SHP77 (cell line): Measurements from ENCODE around the gene ABTB2.
"Not testable (repeated sequence)": the region's sequence is repeated elsewhere in the genome, so short reads cannot be mapped to it uniquely, and the experiment has no call there.

Source experiments
- DNase-seq, 2 experiments: peaks; one replicate each; lab custom pipeline; 2025; lab: John Stamatoyannopoulos, UW

Gene ABTB2

DNA sequence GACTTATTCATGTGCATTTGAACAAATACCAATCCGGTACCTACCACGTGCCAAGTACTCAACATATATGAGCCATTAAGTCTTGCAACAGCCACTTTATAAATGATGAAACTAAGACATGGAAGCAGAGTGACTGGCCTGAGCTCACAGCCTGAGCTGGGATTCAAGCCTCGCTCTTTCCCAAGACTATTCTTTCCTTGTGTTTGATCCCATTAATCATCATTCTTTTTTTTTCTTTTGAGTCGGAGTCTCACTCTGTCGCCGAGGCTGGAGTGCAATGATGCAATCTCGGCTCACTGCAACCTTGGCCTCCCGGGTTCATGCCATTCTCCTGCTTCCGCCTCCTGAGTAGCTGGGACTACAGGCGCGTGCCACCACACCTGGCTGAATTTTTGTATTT is 119.3 kb downstream of the ABTB2 start:
- no peak for DNase-seq

DNA sequence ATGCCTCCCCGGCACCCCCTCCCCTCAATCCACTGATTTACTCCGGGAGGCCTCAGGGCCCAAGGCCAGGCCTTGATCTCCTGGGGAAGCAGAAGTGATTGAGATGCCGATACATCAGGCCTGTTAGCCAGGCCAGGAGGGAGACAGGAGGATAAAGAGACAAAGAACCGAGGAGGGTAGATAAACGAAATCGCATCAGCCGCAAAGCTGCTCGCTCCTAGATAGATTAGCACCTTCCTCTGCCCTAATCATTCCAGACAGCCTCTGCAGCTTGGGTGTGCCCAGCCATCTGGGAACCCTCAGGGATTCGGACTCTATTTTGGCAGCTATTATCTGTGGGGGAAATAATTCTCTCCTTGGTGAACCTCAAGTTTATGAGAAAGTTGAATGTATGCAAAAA is 121.2 kb downstream of the ABTB2 start:
- no peak for DNase-seq

DNA sequence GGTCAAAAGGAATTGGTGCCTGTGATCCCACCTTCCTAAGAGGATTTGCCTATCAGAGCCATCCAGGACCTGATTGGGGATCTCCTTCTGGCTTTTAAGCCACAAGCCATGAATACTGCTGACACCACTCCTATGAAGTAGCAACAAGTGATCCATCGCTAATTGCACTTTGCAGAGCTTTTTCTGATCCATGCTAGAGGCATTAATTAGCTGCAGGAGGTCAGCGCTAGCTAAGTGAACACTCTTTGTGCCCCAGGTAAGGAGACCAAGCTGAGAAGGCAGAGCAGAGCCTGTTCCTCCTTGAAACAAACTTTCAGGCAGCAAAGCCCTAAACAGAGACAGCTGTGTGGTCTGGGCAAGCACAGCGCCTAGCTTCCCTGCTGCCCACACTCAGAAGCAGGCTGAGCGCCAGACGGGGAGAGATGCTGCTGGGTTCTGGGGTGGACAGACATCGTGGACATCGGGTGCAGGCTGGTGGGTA is 122.2 kb downstream of the ABTB2 start:
- no peak for DNase-seq

DNA sequence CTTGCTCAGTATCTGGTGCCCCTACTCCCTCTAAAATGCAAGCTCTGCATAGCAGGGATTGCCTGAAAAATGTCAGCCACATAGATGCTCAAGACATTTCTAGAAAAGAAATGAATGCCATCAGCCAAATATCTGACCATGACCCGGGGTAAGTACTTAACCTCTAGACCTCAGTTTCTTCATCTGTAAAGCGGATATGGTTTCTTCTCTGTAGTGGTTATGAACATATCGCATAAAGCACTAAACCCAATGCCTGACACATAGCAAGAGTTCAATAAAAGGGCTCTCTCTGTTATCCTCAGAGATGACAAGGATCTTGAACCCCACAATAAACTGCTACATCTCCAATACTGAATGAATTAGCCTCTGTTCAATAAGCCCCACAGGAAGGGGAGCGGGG is 122.6 kb downstream of the ABTB2 start:
- DNase-seq, result no peak

DNA sequence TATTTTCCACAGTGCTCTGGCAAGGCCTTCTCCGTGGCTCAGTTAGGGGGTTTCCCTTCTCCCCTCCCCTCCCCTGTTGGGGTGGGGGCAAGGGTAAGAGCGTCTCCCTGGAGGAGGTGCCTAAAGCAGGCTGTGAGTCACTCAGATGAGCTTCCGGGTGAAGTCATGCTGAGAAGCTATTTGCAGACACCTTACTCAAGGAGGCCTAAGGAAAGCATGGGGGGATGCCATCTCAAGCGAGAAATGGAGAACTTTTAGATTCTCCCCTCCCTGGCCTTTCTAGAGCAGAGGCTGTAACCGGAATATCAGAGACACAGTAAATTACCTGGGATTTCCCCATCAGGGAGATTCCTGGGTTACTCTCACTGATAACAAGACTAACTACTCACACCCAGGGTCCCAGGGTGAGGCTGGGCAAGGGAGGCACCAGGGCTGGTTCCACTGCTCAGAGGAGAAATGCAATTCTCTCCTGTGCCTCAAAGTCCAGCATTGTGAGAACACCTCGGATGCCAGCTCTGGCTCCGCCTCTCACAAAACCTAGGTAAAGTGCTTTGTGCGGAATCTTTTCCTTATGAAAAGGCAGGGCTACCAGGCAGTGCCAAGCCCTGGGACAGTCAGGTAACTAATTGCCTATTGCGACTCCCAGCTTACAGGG is 123.6 kb downstream of the ABTB2 start:
- no peak for DNase-seq

DNA sequence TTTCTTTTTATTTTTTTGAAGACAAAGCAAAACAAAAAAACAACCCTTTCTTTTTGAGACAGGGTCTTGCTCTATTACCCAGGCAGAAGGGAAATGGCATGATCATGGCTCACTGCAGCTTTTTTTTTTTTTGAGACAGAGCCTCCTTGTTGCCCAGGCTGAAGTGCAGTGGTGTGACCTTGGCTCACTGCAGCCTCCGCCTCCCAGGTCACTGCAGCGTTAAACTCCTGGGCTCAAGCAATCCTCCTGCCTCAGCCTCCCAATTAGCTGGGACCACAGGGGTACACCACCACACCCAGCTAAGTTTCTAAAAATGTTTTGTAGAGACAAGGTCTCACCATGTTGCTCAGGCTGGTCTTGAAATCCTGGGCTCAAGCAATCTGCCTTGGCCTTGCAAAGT is 124.6 kb downstream of the ABTB2 start:
- no peak for DNase-seq

DNA sequence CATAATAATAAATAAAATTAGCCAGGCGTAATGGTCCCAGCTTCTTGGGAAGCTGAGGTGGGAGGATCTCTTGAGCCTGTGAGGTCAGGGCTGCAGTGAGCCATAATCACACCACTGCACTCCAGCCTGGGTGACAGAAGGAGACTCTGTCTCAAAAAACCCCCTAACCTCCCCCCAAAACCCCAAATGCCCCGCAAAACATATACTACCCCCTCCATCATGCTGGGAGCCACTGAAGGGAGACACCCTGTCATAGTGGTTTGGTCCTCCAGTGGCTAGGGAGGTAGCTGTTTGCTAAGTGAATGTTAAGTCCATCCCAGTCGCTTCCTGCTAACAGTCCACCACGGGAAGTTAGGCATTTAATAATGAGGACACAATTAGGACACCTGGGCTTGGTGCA is 125.0 kb downstream of the ABTB2 start:
- no peak for DNase-seq

DNA sequence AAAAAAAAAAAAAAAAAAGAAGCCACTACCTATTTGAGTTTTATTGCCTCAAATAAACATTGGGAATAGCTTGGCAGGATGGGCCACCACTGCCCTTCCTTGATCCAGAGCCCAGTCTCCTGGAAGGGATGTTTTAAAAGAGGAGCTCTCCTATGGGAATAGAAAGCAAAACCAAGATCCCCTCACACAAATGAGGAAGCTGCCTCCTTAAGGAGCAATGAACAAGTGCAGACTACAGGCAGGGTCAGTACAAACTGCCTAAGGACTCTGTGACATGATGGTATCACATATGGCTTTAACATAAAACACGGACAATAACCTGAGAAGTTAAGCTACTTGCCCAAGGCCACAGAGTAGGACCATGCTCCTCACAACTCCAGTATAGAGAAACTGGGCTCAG is 131.6 kb downstream of the ABTB2 start:
- no peak for DNase-seq

DNA sequence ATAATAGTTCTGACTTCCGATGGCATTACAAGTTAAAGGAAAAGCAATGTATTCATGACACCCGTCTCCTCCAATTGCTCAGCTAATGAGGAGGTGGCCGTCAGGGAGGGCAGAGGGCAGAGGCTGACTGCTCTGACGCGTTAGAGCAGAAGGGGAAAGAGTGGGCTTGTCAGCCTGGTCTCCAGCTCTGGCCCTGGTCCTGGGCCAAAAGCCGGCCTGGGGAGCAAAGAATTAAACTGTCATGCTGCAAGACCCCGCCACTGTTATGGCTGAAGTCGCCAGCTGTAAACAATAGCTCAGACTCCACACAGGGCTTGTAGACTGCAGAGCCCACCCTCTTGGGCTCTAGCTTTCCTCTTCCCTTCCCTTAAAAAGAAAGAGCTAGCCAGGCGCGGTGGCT is 132.7 kb downstream of the ABTB2 start:
- DNase-seq, result no peak

DNA sequence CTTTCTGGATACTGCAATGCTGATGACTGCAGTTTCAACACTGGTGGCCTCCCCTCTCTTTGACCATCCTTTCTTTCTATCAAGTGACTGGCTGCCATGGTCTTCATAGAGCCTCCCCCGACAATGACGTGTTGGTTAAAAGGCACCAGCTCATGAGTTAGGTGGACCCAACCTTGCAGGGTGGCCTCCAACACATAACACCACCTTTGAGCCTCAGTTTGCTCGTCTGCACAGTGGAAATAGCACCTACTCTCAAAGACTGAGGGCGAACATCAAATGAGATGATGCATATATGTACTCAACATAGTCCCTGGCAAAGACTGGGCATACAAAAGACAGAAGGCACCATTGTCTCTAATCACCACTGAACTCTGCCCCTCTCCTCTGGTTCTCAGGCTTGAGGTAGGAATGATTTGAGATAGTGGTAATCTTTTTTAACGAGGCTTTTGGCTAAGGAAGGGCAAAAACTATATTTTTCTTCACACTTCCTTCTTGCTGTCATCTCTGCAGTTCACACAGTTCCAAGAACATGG is 133.3 kb downstream of the ABTB2 start:
- DNase-seq, result no peak

DNA sequence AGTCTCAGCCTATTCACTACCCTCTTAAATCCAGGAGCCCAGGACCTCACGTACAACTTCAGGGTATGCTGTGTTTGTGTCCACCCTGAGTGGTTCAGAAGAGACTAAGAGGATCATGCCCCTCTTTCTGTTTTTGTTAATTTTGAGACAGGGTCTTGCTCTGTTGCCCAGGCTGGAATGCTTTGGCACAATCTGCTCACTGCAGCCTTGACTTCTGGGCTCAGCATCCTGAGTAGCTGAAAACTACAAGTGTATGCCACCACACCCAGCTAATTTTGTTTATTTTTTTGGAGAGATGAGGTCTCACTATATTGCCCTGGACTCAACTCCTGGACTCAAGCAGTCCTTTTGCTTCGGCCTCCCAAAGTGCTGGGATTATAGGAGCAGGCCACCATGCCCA is 133.9 kb downstream of the ABTB2 start:
- no peak for DNase-seq

DNA sequence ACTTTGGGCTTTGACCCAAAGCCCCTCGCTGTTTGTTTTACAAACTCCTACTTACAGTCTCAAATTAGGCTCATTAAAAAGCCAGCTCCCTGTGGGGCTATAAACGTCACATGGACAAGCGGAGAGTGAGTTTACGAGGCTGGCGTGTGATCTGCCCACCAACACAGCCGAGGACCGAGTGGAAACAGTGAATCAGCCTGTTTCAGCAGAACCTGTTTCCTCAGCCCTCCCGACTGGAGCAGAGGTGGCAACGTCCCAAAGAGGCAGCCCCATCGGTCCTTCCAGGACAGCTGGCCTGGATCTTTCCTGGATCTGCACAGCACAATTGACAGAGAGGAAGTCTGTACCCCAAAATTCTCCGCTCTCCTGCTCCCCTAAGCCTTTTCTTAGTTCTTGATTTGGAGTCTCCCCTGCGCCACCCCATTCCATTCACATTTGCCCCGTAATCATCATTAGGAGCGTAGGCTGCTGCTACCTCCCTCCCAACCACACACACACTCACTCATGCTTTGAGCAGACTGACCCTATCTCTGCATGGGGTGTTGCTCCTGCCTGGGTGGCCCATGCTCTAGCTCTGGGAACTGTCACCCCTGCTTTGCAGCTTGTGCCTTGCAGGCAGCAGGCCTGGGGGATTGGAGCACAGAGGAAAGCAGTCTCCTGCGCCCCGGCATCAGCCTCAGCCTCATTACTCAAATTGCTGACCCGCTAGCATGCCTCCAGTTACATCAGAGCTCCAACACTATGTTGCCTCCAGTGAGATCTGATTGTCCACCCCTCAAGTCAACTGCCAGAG is 134.6 kb downstream of the ABTB2 start:
- DNase-seq, result no peak

DNA sequence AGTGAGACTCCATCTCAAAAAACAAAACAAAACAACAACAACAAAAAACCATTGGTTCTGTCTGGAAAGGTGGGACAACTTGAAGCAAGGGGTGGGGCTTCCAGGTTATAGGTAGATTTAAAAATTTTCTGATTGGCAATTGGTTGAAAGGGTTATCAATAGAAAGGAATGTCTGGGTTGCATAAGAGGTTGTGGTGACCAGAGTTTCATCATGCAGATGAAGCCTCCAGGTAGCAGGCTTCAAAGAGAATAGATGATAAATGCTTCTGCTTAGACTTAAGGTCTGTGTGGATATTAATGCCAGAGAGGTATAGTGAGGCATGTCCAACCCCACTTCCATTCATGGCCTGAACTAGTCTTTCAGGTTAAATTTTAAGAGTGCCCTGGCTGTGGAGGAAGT is 135.8 kb downstream of the ABTB2 start:
- DNase-seq, result no peak

DNA sequence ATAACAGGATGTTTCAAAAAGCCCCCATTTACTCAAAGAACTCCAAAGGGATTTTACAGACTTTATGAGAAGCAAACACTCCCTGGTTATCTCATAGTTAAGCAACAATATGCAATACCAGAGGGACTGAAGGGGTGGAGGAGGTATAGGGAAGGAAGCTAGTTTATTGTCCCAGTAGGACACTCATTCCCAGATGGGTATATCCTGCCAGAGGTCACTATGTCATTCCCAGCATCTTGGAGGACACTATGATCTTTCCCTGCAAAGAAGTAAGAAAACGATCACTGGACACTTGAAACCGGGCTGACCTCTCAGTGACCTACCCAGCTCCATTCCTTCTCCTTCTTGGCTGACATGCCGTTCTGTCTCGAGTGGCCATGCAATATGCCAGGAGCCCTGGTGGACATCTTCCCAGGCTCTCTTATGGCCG is 137.9 kb downstream of the ABTB2 start:
- DNase-seq, result no peak

DNA sequence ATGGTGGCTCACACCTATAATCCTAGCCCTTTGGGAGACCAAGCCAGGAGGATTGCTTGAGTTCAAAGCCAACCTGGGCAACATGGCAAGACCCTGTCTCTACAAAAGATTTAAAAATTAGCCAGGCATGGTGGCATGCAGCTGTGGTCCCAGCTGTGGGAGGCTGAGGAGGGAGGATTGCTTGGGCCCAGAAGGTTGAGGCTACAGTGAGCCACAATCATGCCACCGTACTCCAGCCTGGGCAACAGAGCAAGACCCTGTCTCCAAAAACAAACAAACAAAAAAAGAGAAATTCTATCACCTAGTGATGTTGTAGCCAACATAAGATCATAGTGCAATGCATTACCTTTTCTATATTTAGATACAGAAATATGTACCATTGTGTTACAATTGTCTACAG is 138.5 kb downstream of the ABTB2 start:
- DNase-seq, result no peak

DNA sequence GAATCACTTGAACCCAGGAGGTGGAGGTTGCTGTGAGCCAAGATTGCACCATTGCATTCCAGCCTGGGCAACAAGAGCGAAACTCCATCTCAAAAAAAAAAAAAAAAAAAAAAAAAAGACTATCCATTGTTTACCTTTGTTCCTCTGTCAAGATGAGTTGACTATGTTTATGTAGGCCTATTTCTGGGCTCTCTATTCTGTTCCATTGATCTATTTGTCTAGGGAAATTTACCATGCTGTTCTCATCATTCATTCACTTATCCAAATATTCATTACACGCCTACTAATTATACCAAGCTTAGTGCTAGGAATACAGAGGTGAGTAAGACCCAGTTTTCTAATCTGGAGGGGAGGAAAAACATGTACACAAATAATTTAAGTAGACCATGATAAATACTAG is 139.1 kb downstream of the ABTB2 start:
- DNase-seq, result not testable (repeated sequence)

DNA sequence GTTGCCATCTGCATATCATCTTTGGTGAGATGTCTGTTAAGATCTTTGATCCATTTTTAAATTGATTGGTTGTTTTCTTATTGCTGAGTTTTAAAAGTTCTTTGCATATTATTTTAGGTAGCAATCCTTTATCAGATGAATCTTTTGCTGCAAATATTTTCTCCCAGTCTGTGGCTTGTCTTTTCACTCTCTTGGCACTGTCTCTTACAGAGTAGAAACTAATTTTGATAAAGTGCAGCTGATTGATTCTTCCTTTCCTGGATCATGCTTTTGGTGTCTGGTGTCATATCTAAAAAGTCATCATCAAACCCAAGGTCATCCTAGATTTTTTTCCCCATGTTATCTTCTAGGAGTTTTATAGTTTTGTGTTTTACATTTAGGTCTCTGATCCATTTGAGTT is 139.7 kb downstream of the ABTB2 start:
- no peak for DNase-seq

DNA sequence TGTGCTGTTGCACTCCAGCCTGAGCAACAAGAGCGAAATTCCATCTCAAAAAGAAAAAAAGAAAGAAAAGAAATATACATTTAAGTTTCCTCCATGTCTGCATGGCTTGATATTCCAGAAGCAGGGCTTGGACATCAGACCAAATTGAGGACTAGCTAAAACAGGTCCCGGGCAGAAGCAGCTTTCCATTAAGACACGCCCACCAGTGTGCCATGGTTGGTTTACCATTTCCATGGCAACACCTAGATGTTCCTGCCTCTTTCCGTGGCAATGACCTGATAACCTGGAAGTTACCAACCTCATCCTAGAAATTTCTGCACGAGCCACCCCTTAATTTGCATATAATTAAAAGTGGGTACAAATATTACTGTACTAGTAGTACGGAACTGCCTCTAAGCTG is 141.1 kb downstream of the ABTB2 start:
- no peak for DNase-seq

DNA sequence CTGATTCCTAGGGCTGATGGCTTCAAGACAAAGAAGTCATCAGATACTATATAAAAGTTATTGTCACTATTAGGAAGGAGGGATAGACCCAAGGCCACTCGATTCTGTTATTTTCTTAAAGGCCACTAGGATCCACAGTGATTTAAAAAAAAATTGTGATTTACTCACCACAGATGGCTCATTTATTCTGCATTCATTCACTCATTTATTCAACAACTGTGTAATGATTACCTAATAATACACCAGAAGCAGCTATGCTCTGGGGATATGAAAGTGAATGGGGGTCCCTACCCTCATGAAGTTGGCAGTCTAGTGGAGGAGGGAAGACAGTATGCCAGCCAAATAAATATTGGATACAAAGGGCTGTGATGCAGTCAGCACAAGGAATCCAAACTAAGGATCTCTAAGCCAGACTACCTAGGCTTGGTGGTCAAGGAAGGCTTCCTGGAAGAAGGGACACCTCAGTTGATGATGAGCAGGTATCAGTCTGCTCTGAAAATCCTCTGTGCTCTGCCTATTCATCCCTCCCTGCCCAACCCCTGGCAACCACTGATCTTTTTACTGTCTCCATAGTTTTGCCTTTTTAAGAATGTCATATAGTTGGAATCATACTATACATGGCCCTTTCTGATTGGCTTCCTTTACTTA is 141.9 kb downstream of the ABTB2 start:
- no peak for DNase-seq

DNA sequence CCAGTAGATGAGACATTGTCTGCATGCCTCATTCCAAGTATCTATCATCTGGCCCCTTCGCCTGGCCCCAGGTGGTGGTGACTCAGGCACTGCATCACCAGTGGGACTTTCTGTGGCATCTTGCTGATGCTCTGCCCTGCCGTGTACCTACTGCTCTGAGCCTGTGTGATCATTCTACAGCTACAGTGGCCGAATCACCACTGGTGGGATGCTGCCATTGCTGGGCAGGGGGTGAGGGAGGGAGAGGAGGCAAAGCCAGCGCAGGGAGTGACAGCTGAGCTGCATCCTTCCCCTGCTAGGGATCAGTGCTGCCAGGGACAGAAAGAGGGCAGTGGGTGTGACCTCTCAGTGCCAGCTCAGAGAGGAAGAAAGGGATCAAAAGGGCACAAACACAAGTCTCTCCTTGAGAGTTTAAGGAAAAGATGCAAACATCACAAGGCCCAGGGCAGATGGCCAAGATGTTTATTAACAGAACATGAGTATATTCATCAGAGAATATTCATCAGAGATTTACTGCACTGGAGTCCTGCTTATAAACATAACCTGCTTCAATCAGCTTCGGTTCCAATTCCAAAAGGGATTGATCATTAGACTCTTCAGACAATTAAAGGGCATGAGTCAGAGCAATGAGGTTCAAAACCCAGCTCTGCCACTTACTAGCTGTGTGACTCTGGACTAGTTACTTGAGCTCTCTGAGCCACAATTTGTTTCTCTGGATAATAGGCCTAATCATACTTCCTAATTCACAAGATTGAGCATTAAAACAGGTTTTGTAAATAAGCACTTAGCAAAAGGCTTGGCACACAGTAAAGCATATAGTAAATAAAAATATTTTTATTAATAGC is 142.6 kb downstream of the ABTB2 start:
- DNase-seq, result no peak

DNA sequence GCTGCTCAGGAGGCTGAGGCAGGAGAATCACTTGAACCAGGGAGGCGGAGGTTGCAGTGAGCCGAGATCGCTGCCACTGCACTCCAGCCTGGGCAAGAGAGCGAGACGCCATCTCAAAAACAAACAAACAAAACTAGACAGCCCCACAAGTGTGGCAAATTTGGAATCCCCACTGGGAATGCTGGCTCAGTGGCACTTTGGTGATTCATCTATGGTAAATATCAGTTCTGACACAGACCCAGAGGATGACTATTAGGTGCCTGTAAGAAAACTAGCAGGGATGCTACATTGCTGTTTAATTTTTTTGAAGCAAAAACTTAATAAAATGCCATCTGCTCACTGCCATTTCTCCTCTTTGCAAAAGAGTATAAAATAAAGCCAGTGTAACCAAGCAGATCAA is 144.4 kb downstream of the ABTB2 start:
- DNase-seq, result no peak

DNA sequence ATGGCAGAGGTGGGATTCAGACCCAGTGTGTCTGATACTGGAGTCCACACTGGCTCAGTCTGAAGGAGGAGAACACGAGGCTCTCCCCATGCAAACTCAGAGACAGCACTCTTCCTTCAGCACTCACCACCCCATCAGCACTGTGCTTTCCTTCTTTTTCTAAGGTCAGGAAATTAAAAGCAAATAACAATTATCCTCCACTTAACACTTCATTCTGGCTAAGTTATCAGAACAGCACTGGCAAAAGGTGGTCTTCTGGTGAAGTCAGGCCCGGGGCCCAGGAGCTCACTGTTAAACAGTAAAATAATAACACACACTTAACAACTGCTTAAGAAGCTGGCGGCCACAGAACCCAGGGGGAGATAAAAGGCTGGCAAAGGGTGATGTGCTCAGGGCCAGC is 145.2 kb downstream of the ABTB2 start:
- DNase-seq, result no peak
